MM.1S (cell line): Measurements from ENCODE around the gene CEP170B.

Experiments
- CTCF ChIP-seq: fragments of 300-600 bp; sonication (generic); IDR thresholded peaks from 2 replicates; pipeline ENCODE4 v1.5.1; 2016; ENCODE audit warnings: antibody characterized with exemption, low read length, mixed read lengths
- EZH2phosphoT487 ChIP-seq: fragments of 300-600 bp; sonication (generic); IDR thresholded peaks from 2 replicates; pipeline ENCODE4 v1.6.1; 2018; ENCODE audit warnings: antibody characterized with exemption, low read length

DNA sequence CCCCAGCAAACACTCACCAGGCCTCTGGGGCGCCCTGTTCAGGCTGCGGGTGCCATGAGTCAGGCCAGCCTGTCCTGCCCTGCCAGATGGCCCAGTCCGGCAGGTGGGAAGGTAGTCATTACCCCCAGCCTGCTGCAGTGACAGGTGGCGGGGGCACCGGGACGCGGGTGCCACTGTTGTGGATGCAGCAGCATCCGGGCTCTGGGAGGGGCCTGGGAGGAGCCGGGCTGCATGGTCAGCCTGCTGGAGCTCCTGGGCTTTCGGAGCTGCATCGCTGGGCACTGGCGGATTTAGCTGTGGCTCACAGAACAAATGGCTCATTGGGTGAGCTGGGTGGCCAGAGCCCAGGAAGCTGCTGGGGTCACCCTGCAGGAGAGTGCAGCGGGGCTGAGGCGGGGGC, 13.5 kb downstream of the CEP170B start:
- TF ChIP-seq CTCF (no peak), EZH2phosphoT487 (no peak)
